HG03354 (cell line): Measurements from ENCODE around the gene FERMT2.
"Not testable (repeated sequence)": the region's sequence is repeated elsewhere in the genome, so short reads cannot be mapped to it uniquely, and the experiment has no call there.

Experiments
- ATAC-seq: cut with Tn5 transposase; IDR thresholded peaks from one replicate; pipeline ENCODE4 v1.9.1; 2021; ENCODE audit warnings: mild to moderate bottlenecking; ENCODE audit not compliant: unreplicated experiment, poor library complexity, severe bottlenecking

Gene FERMT2

GRCh38 chr14:52873065-52873464 lies 77.8 kb downstream of the FERMT2 start:
- no peak for ATAC-seq

GRCh38 chr14:52871606-52872005 lies 79.2 kb downstream of the FERMT2 start:
- ATAC-seq: no peak

GRCh38 chr14:52868911-52869618 lies 81.8 kb downstream of the FERMT2 start:
- ATAC-seq: no peak

- not testable (repeated sequence) for ATAC-seq
Observed at GRCh38 chr14:52864893-52865292, 86.0 kb downstream of the FERMT2 start.

- ATAC-seq: no peak
Observed at GRCh38 chr14:52863334-52863700, 87.5 kb downstream of the FERMT2 start.

GRCh38 chr14:52862632-52863333 lies 88.1 kb downstream of the FERMT2 start:
- ATAC-seq: no peak

GRCh38 chr14:52861403-52861802 lies 89.4 kb downstream of the FERMT2 start:
- no peak for ATAC-seq

GRCh38 chr14:52860910-52861309 lies 89.9 kb downstream of the FERMT2 start:
- ATAC-seq: no peak

GRCh38 chr14:52860209-52860608 lies 90.6 kb downstream of the FERMT2 start:
- no peak for ATAC-seq

- no peak for ATAC-seq
Observed at GRCh38 chr14:52856139-52856538, 94.7 kb downstream of the FERMT2 start.

- ATAC-seq: no peak
Observed at GRCh38 chr14:52853522-52853854, 97.4 kb downstream of the FERMT2 start.

- no peak for ATAC-seq
Observed at GRCh38 chr14:52852810-52853521, 97.9 kb downstream of the FERMT2 start.

- no peak for ATAC-seq
Observed at GRCh38 chr14:52850451-52850909, 100.4 kb downstream of the FERMT2 start.

- no peak for ATAC-seq
Observed at GRCh38 chr14:52848626-52849025, 102.2 kb downstream of the FERMT2 start.

GRCh38 chr14:52846591-52846990 lies 104.3 kb downstream of the FERMT2 start:
- no peak for ATAC-seq

GRCh38 chr14:52845081-52845480 lies 105.8 kb downstream of the FERMT2 start:
- no peak for ATAC-seq

GRCh38 chr14:52844262-52845060 lies 106.4 kb downstream of the FERMT2 start:
- no peak for ATAC-seq

GRCh38 chr14:52840877-52841276 lies 110.0 kb downstream of the FERMT2 start:
- no peak for ATAC-seq

- ATAC-seq: no peak
Observed at GRCh38 chr14:52837451-52837850, 113.4 kb downstream of the FERMT2 start.

GRCh38 chr14:52836063-52836462 lies 114.8 kb downstream of the FERMT2 start:
- ATAC-seq: no peak
